GM12865 (cell line): ENCODE results near the gene EML5.
"Not testable (repeated sequence)": the region's sequence is repeated elsewhere in the genome, so short reads cannot be mapped to it uniquely, and the experiment has no call there.

ENCODE experiments used
- DNase-seq: peaks from one replicate; pipeline ENCODE4 v3.0.0; 2010; ENCODE audit warnings: low read depth
- H3K4me3 ChIP-seq: 2 replicates; pipeline ENCODE4 v1.5.1; 2011; ENCODE audit warnings: mild to moderate bottlenecking, low read depth, low read length, control low read depth
- TF ChIP-seq, protein P1 (sequence below): IDR thresholded peaks from 2 replicates; pipeline ENCODE4 v1.5.1; 2011; ENCODE audit warnings: low read length, control low read depth, low read depth, inconsistent platforms; ENCODE audit not compliant: insufficient read depth; ENCODE audit errors: missing control alignments

EML5 gene

GRCh38 chr14:88790501-88791251 lies 2.1 kb downstream of the EML5 start:
- H3K4me3 ChIP-seq = no peak overlapping the region
- DNase-seq = no peak
- TF ChIP-seq, protein P1, sequence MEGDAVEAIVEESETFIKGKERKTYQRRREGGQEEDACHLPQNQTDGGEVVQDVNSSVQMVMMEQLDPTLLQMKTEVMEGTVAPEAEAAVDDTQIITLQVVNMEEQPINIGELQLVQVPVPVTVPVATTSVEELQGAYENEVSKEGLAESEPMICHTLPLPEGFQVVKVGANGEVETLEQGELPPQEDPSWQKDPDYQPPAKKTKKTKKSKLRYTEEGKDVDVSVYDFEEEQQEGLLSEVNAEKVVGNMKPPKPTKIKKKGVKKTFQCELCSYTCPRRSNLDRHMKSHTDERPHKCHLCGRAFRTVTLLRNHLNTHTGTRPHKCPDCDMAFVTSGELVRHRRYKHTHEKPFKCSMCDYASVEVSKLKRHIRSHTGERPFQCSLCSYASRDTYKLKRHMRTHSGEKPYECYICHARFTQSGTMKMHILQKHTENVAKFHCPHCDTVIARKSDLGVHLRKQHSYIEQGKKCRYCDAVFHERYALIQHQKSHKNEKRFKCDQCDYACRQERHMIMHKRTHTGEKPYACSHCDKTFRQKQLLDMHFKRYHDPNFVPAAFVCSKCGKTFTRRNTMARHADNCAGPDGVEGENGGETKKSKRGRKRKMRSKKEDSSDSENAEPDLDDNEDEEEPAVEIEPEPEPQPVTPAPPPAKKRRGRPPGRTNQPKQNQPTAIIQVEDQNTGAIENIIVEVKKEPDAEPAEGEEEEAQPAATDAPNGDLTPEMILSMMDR = no peak

DNA sequence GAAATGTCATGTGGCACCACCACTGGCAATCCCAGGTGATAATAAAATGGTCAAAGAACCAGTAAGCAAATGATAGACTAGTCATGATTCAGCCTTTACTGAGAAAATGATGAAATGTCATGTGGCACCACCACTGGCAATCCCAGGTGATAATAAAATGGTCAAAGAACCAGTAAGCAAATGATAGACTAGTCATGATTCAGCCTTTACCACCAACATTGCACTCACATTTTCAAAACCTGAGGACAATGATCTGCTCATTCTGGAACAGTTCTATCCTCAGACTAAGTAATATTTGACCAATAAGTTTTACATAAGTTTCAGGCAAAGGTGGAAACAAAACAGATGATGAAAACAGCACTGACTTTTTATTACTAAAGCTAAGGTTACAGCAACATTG lies 3.2 kb downstream of the EML5 start:
- DNase-seq, H3K4me3 ChIP-seq: not testable (repeated sequence)

DNA sequence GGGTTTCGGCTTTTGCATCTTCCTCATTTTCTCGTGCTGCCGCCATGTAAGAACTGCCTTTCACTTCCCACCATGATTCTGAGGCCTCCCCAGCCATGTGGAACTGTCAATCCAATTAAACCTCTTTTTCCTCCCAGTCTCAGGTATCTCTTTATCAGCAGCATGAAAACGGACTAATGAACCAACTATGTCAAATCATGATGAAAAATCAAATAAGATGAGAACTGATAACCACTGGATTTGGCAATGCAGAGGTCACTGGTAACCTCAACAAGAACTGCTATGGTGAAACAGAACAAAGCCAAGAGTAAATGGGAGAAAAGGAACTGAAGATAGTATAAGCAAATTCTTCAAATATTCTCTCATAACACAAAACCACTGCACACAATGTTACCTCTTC lies 6.0 kb downstream of the EML5 start:
- DNase-seq = no peak
- TF ChIP-seq, protein P1 = no peak
- no peak overlapping the region for H3K4me3 ChIP-seq

GRCh38 chr14:88785911-88786310 lies 6.8 kb downstream of the EML5 start:
- TF ChIP-seq, protein P1 = no peak
- no peak for DNase-seq
- no peak overlapping the region for H3K4me3 ChIP-seq

DNA sequence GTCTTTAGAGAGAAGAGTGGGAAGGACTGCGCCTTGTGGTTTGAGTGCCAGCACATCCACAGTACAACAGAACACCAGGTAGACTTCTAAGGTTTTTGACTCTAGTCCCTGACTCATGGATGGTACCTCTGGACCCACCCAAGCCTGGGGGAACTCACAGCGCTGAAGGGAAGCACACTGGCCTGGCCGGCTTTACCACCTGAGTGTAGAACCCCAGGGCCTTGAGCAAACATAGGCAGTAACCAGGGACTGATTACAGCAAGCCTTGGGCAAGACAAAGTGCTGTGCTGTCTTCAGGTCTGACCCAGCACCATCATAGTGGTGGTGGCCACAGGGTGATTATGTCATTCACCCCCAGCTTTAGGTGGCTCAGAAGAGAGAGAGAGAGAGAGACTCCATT lies 17.2 kb downstream of the EML5 start:
- H3K4me3 ChIP-seq = no peak overlapping the region
- TF ChIP-seq, protein P1 = no peak
- DNase-seq = no peak

GRCh38 chr14:88770736-88771135 lies 22.0 kb downstream of the EML5 start:
- no peak for DNase-seq
- TF ChIP-seq, protein P1 = no peak
- H3K4me3 ChIP-seq = no peak overlapping the region

- peak; percentile 18 for DNase-seq
- TF ChIP-seq, protein P1 = no peak
- no peak overlapping the region for H3K4me3 ChIP-seq
Observed at GRCh38 chr14:88765130-88765529, 27.6 kb downstream of the EML5 start.

DNA sequence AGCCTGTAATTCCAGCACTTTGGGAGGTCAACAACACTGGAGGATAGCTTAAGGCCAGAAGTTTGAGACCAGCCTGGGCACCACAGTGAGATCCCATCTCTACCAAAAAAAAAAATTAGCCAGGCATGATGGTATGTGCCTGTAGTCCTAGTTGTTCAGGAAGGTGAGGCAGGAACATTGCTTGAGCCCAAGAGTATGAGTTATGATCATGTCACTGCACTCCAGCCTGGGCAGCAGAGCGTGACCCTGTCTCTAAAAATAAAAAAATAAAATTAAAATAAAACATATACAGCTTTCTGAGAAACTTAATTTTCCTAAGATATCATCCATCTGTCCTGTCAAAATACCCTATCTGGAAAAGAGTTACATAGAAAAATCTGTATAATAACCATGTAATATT lies 38.9 kb downstream of the EML5 start:
- DNase-seq = no peak
- TF ChIP-seq, protein P1 = no peak

More for the DNA sequence above, 38.9 kb downstream of the EML5 start:
- H3K4me3 ChIP-seq = no peak overlapping the region
